Right hindlimb (tissue), 1 donor: Measurements from ENCODE around the gene HRG.
"Not testable (repeated sequence)": the region's sequence is repeated elsewhere in the genome, so short reads cannot be mapped to it uniquely, and the experiment has no call there.

ENCODE experiments used
- DNase-seq: peaks from one replicate; pipeline ENCODE4 v3.0.0-alpha.2; 2018

HRG gene

GRCh38 chr3:186686475-186686874 lies 20.7 kb downstream of the HRG start:
- DNase-seq = not testable (repeated sequence)

GRCh38 chr3:186687120-186687651 lies 21.4 kb downstream of the HRG start:
- no peak for DNase-seq

GRCh38 chr3:186690304-186690703 lies 24.5 kb downstream of the HRG start:
- DNase-seq = not testable (repeated sequence)

- no peak for DNase-seq
These were observed 25.9 kb downstream of the HRG start for GRCh38 chr3:186691676-186692075.

- no peak for DNase-seq
These were observed 28.0 kb downstream of the HRG start for GRCh38 chr3:186693843-186694242.

- no peak for DNase-seq
These were observed 28.6 kb downstream of the HRG start for GRCh38 chr3:186694288-186695032.

- DNase-seq = no peak
These were observed 30.7 kb downstream of the HRG start for GRCh38 chr3:186696522-186696921.

- no peak for DNase-seq
These were observed 31.7 kb downstream of the HRG start for GRCh38 chr3:186697510-186697909.

GRCh38 chr3:186700267-186700666 lies 34.5 kb downstream of the HRG start:
- no peak for DNase-seq

- DNase-seq = not testable (repeated sequence)
These were observed 36.6 kb downstream of the HRG start for GRCh38 chr3:186702451-186702850.

- DNase-seq = no peak
These were observed 40.3 kb downstream of the HRG start for GRCh38 chr3:186705882-186706780.

- DNase-seq = no peak
These were observed 43.3 kb downstream of the HRG start for GRCh38 chr3:186708983-186709679.

- not testable (repeated sequence) for DNase-seq
These were observed 44.9 kb downstream of the HRG start for GRCh38 chr3:186710694-186711093.

GRCh38 chr3:186713499-186713898 lies 47.7 kb downstream of the HRG start:
- no peak for DNase-seq

- no peak for DNase-seq
These were observed 51.2 kb downstream of the HRG start, which contains the start of gene KNG1 for GRCh38 chr3:186717039-186717457. Gene KNG1 (plus strand): TSS chr3:186717359. CDS start chr3:186717543, 184 bp downstream.

GRCh38 chr3:186719945-186720739 lies 54.3 kb downstream of the HRG start:
- no peak for DNase-seq

GRCh38 chr3:186722457-186722856 lies 56.6 kb downstream of the HRG start:
- DNase-seq = no peak

GRCh38 chr3:186724911-186725310 lies 59.1 kb downstream of the HRG start:
- no peak for DNase-seq
